IMR-90 (cell line): ENCODE results near the gene ROMO1. TPM values are rescaled to one million over a fixed set of nuclear protein-coding genes. Genes with fewer than 3 reads are reported as not detected.

ENCODE experiments used
- ATAC-seq: fragments of 200-7000 bp; cut with Tn5 transposase; 2 replicates; pipeline ENCODE4 v1.9.1; 2020; ENCODE audit warnings: low read depth, mild to moderate bottlenecking, moderate library complexity
- BruUV-seq: library from RNA; stranded (reverse); fragments of 400-500 nt; replicated peaks from 2 replicates; lab custom pipeline; 2021; lab: Mats Ljungman, UMichigan
- CTCF ChIA-PET: fragments of 300-600 bp; formaldehyde crosslinking; extraction: SDS; loops from one replicate; lab custom pipeline; 2021; ENCODE audit warnings: antibody characterized with exemption; lab: Yijun Ruan, JAX
- POLR2A ChIA-PET: fragments of 300-600 bp; sonication (Branson Sonifier 250); formaldehyde crosslinking; loops from one replicate; lab custom pipeline; 2022; ENCODE audit warnings: antibody characterized with exemption; ENCODE audit not compliant: unreplicated experiment; lab: Charles Lee
- DNase-seq: peaks from one replicate; pipeline ENCODE4 v3.0.0; 2013
- H2AFZ ChIP-seq: replicated peaks from 2 replicates; pipeline ENCODE3; 2013; ENCODE audit warnings: low read length, mild to moderate bottlenecking; ENCODE audit not compliant: poor library complexity
- H2AK5ac ChIP-seq: 2 replicates; pipeline ENCODE4 v1.6.1; 2013; ENCODE audit warnings: low read depth, low read length, inconsistent platforms
- H2AK9ac ChIP-seq: replicated peaks from 2 replicates; pipeline ENCODE3; 2013; ENCODE audit warnings: mild to moderate bottlenecking, low read depth, low read length, moderate library complexity; ENCODE audit not compliant: poor library complexity
- H2BK120ac ChIP-seq: 2 replicates; pipeline ENCODE4 v1.6.1; 2013; ENCODE audit warnings: low read depth, low read length, inconsistent platforms
- H2BK15ac ChIP-seq: 3 replicates; pipeline ENCODE4 v1.6.1; 2013; ENCODE audit warnings: low read depth, low read length, inconsistent platforms
- H2BK20ac ChIP-seq: 2 replicates; pipeline ENCODE4 v1.6.1; 2013; ENCODE audit warnings: low read depth, mild to moderate bottlenecking, inconsistent platforms, low read length, moderate library complexity
- H2BK5ac ChIP-seq: 2 replicates; pipeline ENCODE4 v1.6.1; 2013; ENCODE audit warnings: mild to moderate bottlenecking, low read depth, low read length, inconsistent platforms; ENCODE audit not compliant: poor library complexity, severe bottlenecking
- H3K14ac ChIP-seq: replicated peaks from 2 replicates; pipeline ENCODE4 v1.6.1; 2013; ENCODE audit warnings: low read depth, low read length, inconsistent platforms
- H3K18ac ChIP-seq: 2 replicates; pipeline ENCODE4 v1.6.1; 2013; ENCODE audit warnings: low read depth, low read length, control low read depth
- H3K23ac ChIP-seq: 2 replicates; pipeline ENCODE4 v1.6.1; 2013; ENCODE audit warnings: low read depth, low read length, inconsistent platforms
- H3K27ac ChIP-seq: 2 replicates; pipeline ENCODE4 v1.5.1; 2013; ENCODE audit warnings: mild to moderate bottlenecking, control low read depth, low read length; ENCODE audit not compliant: insufficient read depth
- H3K27me3 ChIP-seq: 2 replicates; pipeline ENCODE4 v1.6.1; 2013; ENCODE audit warnings: low read length; ENCODE audit not compliant: control insufficient read depth, insufficient read depth
- H3K36me3 ChIP-seq: 2 replicates; pipeline ENCODE4 v1.6.1; 2013; ENCODE audit warnings: low read length, mixed read lengths; ENCODE audit not compliant: control insufficient read depth, insufficient read depth
- H3K4ac ChIP-seq: 2 replicates; pipeline ENCODE4 v1.6.1; 2013; ENCODE audit warnings: low read depth, low read length, inconsistent platforms
- H3K4me1 ChIP-seq: 2 replicates; pipeline ENCODE4 v1.6.1; 2013; ENCODE audit warnings: low read length, mixed read lengths; ENCODE audit not compliant: control insufficient read depth, insufficient read depth
- H3K4me2 ChIP-seq: 2 replicates; pipeline ENCODE4 v1.6.1; 2013; ENCODE audit warnings: low read depth, mild to moderate bottlenecking, control low read depth, low read length, moderate library complexity
- H3K4me3 ChIP-seq: 2 replicates; pipeline ENCODE4 v1.5.1; 2013; ENCODE audit warnings: low read depth, mild to moderate bottlenecking, control low read depth, low read length, moderate library complexity; ENCODE audit not compliant: insufficient read depth
- H3K56ac ChIP-seq: 2 replicates; pipeline ENCODE4 v1.6.1; 2013; ENCODE audit warnings: low read length, inconsistent platforms; ENCODE audit not compliant: insufficient read depth; ENCODE audit errors: extremely low read depth
- H3K79me1 ChIP-seq, 2 experiments: 2 replicates each; pipeline ENCODE4 v1.6.1; 2013; ENCODE audit warnings: low read length in 2 of 2, inconsistent platforms in 1 of 2, low read depth in 1 of 2
- H3K9ac ChIP-seq: 2 replicates; pipeline ENCODE4 v1.6.1; 2013; ENCODE audit warnings: low read depth, low read length, control low read depth
- H3K9me1 ChIP-seq: 2 replicates; pipeline ENCODE4 v1.6.1; 2013; ENCODE audit warnings: low read length, inconsistent platforms; ENCODE audit not compliant: insufficient read depth
- H3K9me3 ChIP-seq: 2 replicates; pipeline ENCODE4 v1.6.1; 2013; ENCODE audit warnings: low read length; ENCODE audit not compliant: control insufficient read depth, insufficient read depth
- H4K20me1 ChIP-seq: 2 replicates; pipeline ENCODE4 v1.6.1; 2013; ENCODE audit warnings: low read length, inconsistent platforms; ENCODE audit not compliant: insufficient read depth
- H4K5ac ChIP-seq: 2 replicates; pipeline ENCODE4 v1.6.1; 2013; ENCODE audit warnings: mild to moderate bottlenecking, low read depth, low read length, control low read depth
- H4K8ac ChIP-seq, 2 experiments: 2 replicates each; pipeline ENCODE4 v1.6.1; 2013; ENCODE audit warnings: low read depth in 2 of 2, low read length in 2 of 2, control low read depth in 1 of 2, inconsistent platforms in 1 of 2
- H4K91ac ChIP-seq: 2 replicates; pipeline ENCODE4 v1.6.1; 2013; ENCODE audit warnings: low read depth, low read length, inconsistent platforms; ENCODE audit not compliant: insufficient read depth
- BHLHE40 ChIP-seq: fragments of 150-350 bp; IDR thresholded peaks from 2 replicates; pipeline ENCODE4 v1.6.1; 2016; ENCODE audit warnings: mild to moderate bottlenecking, low read depth, low read length
- CEBPB ChIP-seq: IDR thresholded peaks from 2 replicates; pipeline ENCODE4 v1.6.1; 2012; ENCODE audit warnings: low read depth, low read length, improper control_type of control experiment
- CHD1 ChIP-seq: IDR thresholded peaks from 2 replicates; pipeline ENCODE4 v1.6.1; 2012; ENCODE audit warnings: low read depth, low read length, improper control_type of control experiment
- FOS ChIP-seq: fragments of 150-350 bp; IDR thresholded peaks from 2 replicates; pipeline ENCODE4 v1.6.1; 2016; ENCODE audit warnings: low read depth, low read length
- MAFK ChIP-seq: IDR thresholded peaks from 2 replicates; pipeline ENCODE4 v1.6.1; 2012; ENCODE audit warnings: low read depth, low read length, improper control_type of control experiment
- MAZ ChIP-seq: IDR thresholded peaks from 2 replicates; pipeline ENCODE4 v1.6.1; 2012; ENCODE audit warnings: low read depth, mild to moderate bottlenecking, low read length, improper control_type of control experiment, moderate library complexity, borderline replicate concordance
- NFE2L2 ChIP-seq: fragments of 150-350 bp; IDR thresholded peaks from 2 replicates; pipeline ENCODE4 v1.6.1; 2016; ENCODE audit warnings: low read depth, mild to moderate bottlenecking, low read length
- POLR2A ChIP-seq: IDR thresholded peaks from 2 replicates; pipeline ENCODE4 v1.6.1; 2012; ENCODE audit warnings: mild to moderate bottlenecking, low read depth, low read length
- RCOR1 ChIP-seq: IDR thresholded peaks from 2 replicates; pipeline ENCODE4 v1.6.1; 2012; ENCODE audit warnings: mild to moderate bottlenecking, low read length, improper control_type of control experiment; ENCODE audit not compliant: insufficient replicate concordance
- SMC3 ChIP-seq: fragments of 150-350 bp; IDR thresholded peaks from 2 replicates; pipeline ENCODE4 v1.6.1; 2016; ENCODE audit warnings: low read depth, mild to moderate bottlenecking, antibody characterized with exemption, low read length, moderate library complexity
- WGBS, 2 experiments: methylation state at CpG; one replicate each; pipeline versions ENCODE4 v1.1.5 to v1.1.7; 2013; ENCODE audit warnings: missing lambda C conversion rate in 2 of 2; ENCODE audit not compliant: insufficient read length in 1 of 2; ENCODE audit errors: extremely low coverage in 2 of 2; 5-methylcytosine and 5-hydroxymethylcytosine counted together
- dilution Hi-C: fragments of 300-500 bp; cut with HindIII; formaldehyde crosslinking; loops from one replicate; pipeline ENCODE4 v1.14.3; 2018; ENCODE audit warnings: low sequenced_read_pairs; ENCODE audit not compliant: unreplicated experiment
- in situ Hi-C: fragments of 300-500 bp; cut with MboI; formaldehyde crosslinking; loops from 3 replicates; pipeline ENCODE4 v1.14.3; 2019; ENCODE audit warnings: low sequenced_read_pairs, inconsistent platforms, mixed read lengths
- intact Hi-C: fragments of 100-400 bp; cut with micrococcal nuclease; formaldehyde crosslinking; loops from 2 replicates; pipeline ENCODE4 v1.10.0; 2022
- polyA plus RNA-seq, 3 experiments: library from polyadenylated mRNA; depleted of rRNA; stranded (reverse); fragments of >200 nt; gene quantifications; 2 replicates each; pipeline ENCODE4 v1.2.3, GENCODE V29; 2012; ENCODE audit warnings: low replicate concordance in 1 of 3
- total RNA-seq: library from RNA; depleted of rRNA; stranded (reverse); fragments of >200 nt; gene quantifications from 2 replicates; pipeline ENCODE4 v1.2.3, GENCODE V29; 2012
- TF ChIP-seq, protein P1 (sequence below): conservative IDR thresholded peaks from 2 replicates; pipeline ENCODE4 v1.5.1; 2012; ENCODE audit warnings: mild to moderate bottlenecking, low read depth, low read length, improper control_type of control experiment
- TF ChIP-seq, protein P2 (sequence below): fragments of 150-350 bp; IDR thresholded peaks from 2 replicates; pipeline ENCODE4 v1.6.1; 2017; ENCODE audit warnings: mild to moderate bottlenecking, antibody characterized with exemption, low read length, low read depth
- TF ChIP-seq, protein P3 (sequence below): fragments of 150-350 bp; IDR thresholded peaks from 2 replicates; pipeline ENCODE4 v1.6.1; 2016; ENCODE audit warnings: low read depth, mild to moderate bottlenecking, low read length, moderate library complexity, borderline replicate concordance

The ROMO1 gene
- total and polyA plus RNA-seq, 2 of the 4 experiments (the other 2 are of a cell fraction), result 223 to 555 TPM

DNA sequence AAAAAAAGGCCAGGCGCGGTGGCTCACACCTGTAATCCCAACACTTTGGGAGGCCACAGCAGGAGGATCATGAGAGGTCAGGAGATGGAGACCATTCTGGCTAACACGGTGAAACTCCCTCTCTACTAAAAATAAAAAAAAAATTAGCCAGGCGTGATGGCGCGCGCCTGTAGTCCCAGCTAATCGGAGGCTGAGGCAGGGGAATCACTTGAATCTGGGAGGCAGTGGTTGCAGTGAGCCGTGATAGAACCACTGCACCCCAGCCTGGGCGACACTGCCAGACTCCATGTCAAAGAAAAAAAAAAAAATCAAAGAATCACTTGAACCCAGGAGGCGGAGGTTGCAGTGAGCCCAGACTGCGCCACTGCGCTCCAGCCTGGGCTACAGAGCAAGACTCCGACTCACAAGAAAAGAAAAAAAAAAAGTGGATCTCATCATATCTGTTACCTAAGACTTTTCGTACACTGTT, 38.7 kb downstream of the ROMO1 start:
- Histone ChIP-seq H2BK15ac (no peak overlapping the region), H2AFZ (no peak overlapping the region), H3K79me1 (peaks cover 0 to 24% of the 10 kb centered on the region in 2 experiments; a peak in 2 of 4 replicates), H4K5ac (no peak overlapping the region), H3K18ac (no peak overlapping the region), H2BK5ac (no peak overlapping the region), H3K23ac (no peak overlapping the region), H3K56ac (no peak overlapping the region), H3K9me1 (peaks cover 3% of the 10 kb centered on the region), H3K27me3 (no peaks in the 10 kb centered on the region), H4K91ac (no peak overlapping the region), H2BK20ac (no peak overlapping the region), H3K4me1 (peaks cover 6% of the 10 kb centered on the region), H4K20me1 (peaks cover 85% of the 10 kb centered on the region), H3K27ac (no peak overlapping the region), H2AK5ac (no peak overlapping the region), H3K36me3 (peaks cover 51% of the 10 kb centered on the region), H3K4me2 (no peak overlapping the region), H2BK120ac (no peak overlapping the region), H3K9me3 (no peaks in the 10 kb centered on the region), H3K14ac (no peak overlapping the region), H3K4me3 (no peak overlapping the region), H2AK9ac (no peak overlapping the region), H3K9ac (no peak overlapping the region), H3K4ac (no peak overlapping the region), H4K8ac (no peak overlapping the region)
- in situ Hi-C loops (no loop called here), intact Hi-C loops (no loop called here), dilution Hi-C loops (no loop called here)
- no peak for DNase-seq
- ChIA-PET POLR2A (interaction anchor here (0.6 kb wide), 1 partner anchor 200 kb away, joined by 6 read pairs; no protein-coding TSS in a partner anchor), CTCF (no interaction called here)
- ATAC-seq, result no peak
- no TSS peak for BruUV-seq
- no CpG with 5 or more reads among the region's 15 CpGs for WGBS, 2 experiments
- no peak for TF ChIP-seq SMC3
- TF ChIP-seq, protein P1, sequence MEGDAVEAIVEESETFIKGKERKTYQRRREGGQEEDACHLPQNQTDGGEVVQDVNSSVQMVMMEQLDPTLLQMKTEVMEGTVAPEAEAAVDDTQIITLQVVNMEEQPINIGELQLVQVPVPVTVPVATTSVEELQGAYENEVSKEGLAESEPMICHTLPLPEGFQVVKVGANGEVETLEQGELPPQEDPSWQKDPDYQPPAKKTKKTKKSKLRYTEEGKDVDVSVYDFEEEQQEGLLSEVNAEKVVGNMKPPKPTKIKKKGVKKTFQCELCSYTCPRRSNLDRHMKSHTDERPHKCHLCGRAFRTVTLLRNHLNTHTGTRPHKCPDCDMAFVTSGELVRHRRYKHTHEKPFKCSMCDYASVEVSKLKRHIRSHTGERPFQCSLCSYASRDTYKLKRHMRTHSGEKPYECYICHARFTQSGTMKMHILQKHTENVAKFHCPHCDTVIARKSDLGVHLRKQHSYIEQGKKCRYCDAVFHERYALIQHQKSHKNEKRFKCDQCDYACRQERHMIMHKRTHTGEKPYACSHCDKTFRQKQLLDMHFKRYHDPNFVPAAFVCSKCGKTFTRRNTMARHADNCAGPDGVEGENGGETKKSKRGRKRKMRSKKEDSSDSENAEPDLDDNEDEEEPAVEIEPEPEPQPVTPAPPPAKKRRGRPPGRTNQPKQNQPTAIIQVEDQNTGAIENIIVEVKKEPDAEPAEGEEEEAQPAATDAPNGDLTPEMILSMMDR, result no peak
- TF ChIP-seq NFE2L2, result no peak
- TF ChIP-seq MAFK, result no peak
- TF ChIP-seq, protein P2, sequence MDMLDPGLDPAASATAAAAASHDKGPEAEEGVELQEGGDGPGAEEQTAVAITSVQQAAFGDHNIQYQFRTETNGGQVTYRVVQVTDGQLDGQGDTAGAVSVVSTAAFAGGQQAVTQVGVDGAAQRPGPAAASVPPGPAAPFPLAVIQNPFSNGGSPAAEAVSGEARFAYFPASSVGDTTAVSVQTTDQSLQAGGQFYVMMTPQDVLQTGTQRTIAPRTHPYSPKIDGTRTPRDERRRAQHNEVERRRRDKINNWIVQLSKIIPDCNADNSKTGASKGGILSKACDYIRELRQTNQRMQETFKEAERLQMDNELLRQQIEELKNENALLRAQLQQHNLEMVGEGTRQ, result no peak
- no peak for TF ChIP-seq FOS
- TF ChIP-seq POLR2A, result no peak
- TF ChIP-seq, protein P3, sequence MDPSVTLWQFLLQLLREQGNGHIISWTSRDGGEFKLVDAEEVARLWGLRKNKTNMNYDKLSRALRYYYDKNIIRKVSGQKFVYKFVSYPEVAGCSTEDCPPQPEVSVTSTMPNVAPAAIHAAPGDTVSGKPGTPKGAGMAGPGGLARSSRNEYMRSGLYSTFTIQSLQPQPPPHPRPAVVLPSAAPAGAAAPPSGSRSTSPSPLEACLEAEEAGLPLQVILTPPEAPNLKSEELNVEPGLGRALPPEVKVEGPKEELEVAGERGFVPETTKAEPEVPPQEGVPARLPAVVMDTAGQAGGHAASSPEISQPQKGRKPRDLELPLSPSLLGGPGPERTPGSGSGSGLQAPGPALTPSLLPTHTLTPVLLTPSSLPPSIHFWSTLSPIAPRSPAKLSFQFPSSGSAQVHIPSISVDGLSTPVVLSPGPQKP, result no peak
- no peak for TF ChIP-seq CHD1
- no peak for TF ChIP-seq BHLHE40
- TF ChIP-seq MAZ, result no peak
- no peak for TF ChIP-seq RCOR1
- no peak for TF ChIP-seq CEBPB
